HG03139 (cell line): ENCODE results near the gene MREG.
"Not testable (repeated sequence)": the region's sequence is repeated elsewhere in the genome, so short reads cannot be mapped to it uniquely, and the experiment has no call there.

Source experiments
- ATAC-seq: cut with Tn5 transposase; IDR thresholded peaks from one replicate; pipeline ENCODE4 v1.9.1; 2021; ENCODE audit not compliant: unreplicated experiment

MREG gene

GRCh38 chr2:215965532-215966165 lies 47.7 kb downstream of the MREG start:
- ATAC-seq: no peak

- ATAC-seq: no peak
Measured at GRCh38 chr2:215961981-215962380, 51.4 kb downstream of the MREG start.

GRCh38 chr2:215958257-215958656 lies 55.1 kb downstream of the MREG start:
- ATAC-seq: no peak

GRCh38 chr2:215957354-215958122 lies 55.8 kb downstream of the MREG start:
- not testable (repeated sequence) for ATAC-seq

- ATAC-seq: no peak
Measured at GRCh38 chr2:215952860-215953637, 60.3 kb downstream of the MREG start.

- ATAC-seq: no peak
Measured at GRCh38 chr2:215951558-215951957, 61.8 kb downstream of the MREG start.

GRCh38 chr2:215949991-215950404 lies 63.4 kb downstream of the MREG start:
- peak; percentile 78 for ATAC-seq

GRCh38 chr2:215948051-215948450 lies 65.3 kb downstream of the MREG start:
- no peak for ATAC-seq

- no peak for ATAC-seq
Measured at GRCh38 chr2:215946586-215946985, 66.8 kb downstream of the MREG start.

- no peak for ATAC-seq
Measured at GRCh38 chr2:215942194-215942593, 71.2 kb downstream of the MREG start.

GRCh38 chr2:215941726-215942125 lies 71.6 kb downstream of the MREG start:
- ATAC-seq: no peak

GRCh38 chr2:215940645-215941184 lies 72.6 kb downstream of the MREG start:
- ATAC-seq: no peak

GRCh38 chr2:215937190-215937589 lies 76.2 kb downstream of the MREG start:
- no peak for ATAC-seq

- no peak for ATAC-seq
Measured at GRCh38 chr2:215933151-215933550, 80.2 kb downstream of the MREG start.

GRCh38 chr2:215931256-215931903 lies 82.0 kb downstream of the MREG start:
- ATAC-seq: peak; percentile 83

- ATAC-seq: no peak
Measured at GRCh38 chr2:215930505-215931253, 82.7 kb downstream of the MREG start.

- no peak for ATAC-seq
Measured at GRCh38 chr2:215929602-215930335, 83.6 kb downstream of the MREG start.

- ATAC-seq: no peak
Measured at GRCh38 chr2:215928086-215928485, 85.3 kb downstream of the MREG start.

- not testable (repeated sequence) for ATAC-seq
Measured at GRCh38 chr2:215926992-215927391, 86.4 kb downstream of the MREG start.

GRCh38 chr2:215921895-215922294 lies 91.5 kb downstream of the MREG start:
- no peak for ATAC-seq
